Dedifferentiated amniotic fluid mesenchymal stem cell (primary cell): ENCODE results near the gene ANKRD11.
"Not testable (repeated sequence)": the region's sequence is repeated elsewhere in the genome, so short reads cannot be mapped to it uniquely, and the experiment has no call there.

Experiments
- DNase-seq: peaks from one replicate; pipeline ENCODE4 v3.0.0-alpha.2; 2016; ENCODE audit errors: extremely low spot score

ANKRD11 gene

GRCh38 chr16:89328412-89329400, 161.7 kb downstream of the ANKRD11 start:
- not testable (repeated sequence) for DNase-seq

DNA sequence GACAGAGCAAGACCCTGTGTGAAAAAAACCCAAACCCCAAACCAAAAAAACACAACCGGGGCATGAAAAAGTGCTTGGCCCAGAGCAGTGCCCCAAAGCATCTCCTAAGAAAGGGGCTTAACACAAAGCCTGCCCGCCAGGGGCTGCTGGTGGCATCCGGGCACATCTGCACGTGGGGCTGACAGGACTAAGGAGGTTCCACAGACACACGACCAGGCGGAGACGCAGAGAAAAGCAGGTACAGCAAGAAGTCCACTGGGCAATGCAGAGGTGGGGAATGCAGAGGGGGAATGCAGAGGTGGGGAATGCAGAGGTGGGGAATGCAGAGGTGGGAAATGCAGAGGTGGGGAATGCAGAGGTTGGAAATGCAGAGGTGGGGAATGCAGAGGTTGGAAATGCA, 163.6 kb downstream of the ANKRD11 start:
- DNase-seq = no peak

DNA sequence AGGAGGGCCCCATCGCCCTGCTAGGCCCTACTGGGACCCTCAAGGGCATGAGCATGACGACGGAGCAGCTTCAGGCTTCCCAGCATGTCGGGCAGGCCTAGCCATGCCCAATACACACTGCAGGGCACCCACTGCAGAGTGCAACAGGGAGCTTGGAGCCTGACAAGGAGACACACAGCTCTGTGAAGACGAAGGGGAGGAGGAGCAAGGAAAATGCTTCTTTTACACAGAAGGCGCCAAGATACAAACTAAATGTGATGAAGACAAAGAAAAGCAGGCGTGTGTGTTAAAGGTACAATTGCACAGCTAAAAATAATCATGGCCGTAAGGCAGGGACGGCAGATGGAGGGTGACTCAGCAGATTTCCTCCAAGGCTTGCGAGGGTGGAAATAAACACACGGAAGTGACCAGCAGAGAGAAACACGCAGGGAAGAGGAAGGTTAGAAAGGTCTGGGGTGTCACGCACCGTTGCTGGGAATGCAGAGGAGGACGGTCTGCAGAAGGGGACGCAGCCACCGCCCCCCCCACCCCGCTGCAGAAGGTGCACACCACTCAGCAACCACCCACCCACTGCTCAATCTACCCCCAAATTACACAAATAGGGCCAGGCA, 164.4 kb downstream of the ANKRD11 start:
- peak; percentile 77 for DNase-seq

DNA sequence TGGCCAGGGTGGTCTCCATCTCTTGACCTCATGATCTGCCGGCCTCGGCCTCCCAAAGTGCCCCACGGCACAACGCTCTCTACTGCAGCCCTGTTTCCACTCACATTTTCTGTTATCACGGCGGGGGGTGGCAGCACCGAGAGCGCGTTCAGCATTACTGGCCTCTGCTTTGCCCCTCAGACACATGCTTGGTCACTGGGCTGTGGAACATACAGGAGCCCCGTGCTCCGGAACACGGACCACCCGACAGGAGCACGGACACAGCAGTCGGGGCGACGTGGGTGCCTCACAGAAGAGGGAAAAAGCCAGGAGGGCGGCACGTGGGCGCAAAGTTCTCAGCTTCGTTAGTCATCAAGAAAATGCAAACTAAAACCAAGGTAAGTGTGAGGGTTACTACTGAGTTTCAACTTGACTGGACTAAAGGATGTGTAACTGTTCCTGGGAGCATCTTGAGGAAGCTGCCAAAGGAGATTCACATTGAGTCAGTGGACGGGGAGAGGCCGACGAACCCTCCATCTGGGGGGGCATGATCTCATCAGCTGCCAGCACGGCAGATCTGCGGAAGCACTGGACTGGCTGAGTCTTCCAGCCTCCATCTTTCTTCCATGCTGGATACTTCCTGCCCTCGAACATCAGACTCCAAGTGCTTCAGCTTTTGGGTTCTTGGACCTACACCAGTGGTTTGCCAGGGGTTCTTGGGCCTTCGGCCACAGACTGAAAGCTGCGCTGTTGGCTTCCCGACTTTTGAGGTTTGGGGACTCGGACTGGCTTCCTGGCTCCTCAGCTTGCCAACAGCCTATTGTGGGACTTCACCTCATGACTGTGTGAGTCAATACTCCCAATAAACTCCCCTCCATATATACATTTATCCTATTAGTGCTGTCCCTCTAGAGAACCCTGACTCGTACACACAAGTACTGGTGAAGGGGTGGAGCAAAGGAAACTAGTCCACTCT, 166.0 kb downstream of the ANKRD11 start:
- no peak for DNase-seq

- DNase-seq = no peak
Observed at GRCh38 chr16:89323120-89323960, 167.0 kb downstream of the ANKRD11 start.

DNA sequence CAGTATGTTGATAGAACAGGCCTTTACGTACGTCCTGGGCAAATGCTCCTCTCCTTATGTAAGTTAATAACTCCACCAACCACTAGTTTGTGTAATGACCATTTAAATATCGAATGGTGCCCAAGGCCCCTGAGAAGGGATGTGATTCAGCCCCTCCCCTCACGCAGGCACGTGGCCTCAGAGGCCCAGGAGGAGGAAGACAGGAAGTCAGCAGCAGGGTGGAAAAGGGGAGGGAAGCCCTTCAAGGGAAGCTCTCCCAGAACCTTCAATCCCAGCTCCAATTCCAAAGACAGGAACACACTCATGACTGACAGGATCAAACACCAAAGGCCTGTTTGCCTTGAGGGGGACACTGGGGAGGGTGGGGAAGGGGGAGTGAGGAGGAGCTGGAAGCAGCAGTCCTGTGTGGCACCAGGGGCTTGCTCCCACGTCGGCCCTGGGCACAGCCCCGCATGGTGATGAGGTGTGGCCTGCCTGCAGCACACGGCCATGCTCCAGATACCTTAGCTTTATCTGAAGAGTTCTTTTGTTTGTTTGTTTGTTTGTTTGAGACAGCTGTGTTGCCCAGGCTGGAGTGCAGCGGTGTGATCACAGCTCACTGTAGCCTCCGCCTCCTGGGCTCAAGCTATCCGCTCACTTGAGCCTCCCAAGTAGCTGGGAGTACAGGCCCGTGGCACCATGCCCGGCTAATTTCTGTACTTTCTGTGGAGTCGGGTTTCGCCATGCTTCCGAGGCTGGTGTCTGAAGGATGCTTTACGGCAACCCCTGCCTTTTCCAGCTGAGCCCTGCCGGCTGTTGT, 167.8 kb downstream of the ANKRD11 start:
- peak; percentile 73 for DNase-seq

- DNase-seq = no peak
Observed at GRCh38 chr16:89320782-89321501, 169.4 kb downstream of the ANKRD11 start.

- peak; percentile 88 for DNase-seq
Observed at GRCh38 chr16:89319886-89320781, 170.2 kb downstream of the ANKRD11 start.

DNA sequence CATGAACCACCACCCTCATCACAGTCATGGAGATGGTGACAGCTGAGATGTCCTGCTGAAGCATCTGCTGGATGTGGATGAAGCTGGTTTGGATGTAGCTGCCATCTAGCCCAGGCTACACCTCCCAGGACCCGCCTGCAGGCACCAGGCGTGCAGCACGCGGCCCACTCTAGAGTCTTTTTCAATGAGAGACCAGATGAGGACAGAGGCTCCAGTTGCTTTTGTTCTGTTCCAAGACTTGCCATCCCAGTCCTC, 170.8 kb downstream of the ANKRD11 start:
- no peak for DNase-seq

- DNase-seq = no peak
Observed at GRCh38 chr16:89318871-89319630, 171.3 kb downstream of the ANKRD11 start.

DNA sequence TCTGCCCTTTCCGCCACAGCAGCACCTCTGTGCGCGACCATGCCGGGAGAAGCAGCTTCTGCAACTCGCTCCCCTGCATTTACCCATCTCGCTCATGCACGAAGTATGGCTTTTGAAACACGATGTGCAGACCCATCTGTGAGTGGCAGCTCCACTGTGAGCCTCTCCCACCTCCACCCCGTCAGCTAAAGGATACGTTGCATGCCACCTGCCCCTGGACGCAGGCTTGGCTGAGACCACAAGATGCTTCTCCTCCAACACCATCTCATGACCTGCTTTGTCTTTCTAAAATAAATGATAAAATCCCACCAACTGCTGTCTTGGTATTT, 172.0 kb downstream of the ANKRD11 start:
- DNase-seq = no peak

DNA sequence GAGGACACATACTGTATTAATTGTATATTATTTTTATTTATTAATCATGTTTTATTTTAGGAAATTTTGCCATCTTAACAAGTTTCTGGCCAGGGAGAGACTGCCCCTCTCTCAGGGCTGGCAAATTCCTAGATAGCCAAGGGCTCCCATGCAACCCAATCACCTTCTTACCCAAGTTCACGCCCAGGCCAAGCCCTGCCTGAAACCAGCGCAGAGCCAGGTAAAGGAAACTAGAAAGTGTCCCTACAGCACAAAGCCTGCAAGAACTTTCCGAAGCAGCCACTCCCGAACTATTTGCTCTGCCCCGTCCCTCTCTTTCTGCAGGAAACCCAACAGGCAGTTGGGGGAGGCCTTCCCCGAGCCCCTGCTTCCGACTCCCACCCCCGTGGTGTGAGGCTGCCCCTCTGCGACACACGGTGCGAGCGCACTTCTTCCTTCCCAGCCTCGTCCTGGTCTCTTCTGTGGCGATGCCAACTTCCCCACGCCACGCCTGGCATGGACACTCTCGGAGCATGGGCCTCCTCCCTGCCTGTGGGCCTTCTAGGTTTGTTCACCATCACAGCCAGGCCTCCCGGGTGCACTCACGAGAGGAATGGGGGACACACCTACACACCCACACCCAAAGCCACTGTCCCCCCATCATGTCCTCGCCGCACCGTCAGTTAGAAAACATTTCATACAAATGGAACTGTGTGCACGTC, 172.5 kb downstream of the ANKRD11 start:
- DNase-seq = no peak

GRCh38 chr16:89317101-89317671, 173.2 kb downstream of the ANKRD11 start:
- no peak for DNase-seq

DNA sequence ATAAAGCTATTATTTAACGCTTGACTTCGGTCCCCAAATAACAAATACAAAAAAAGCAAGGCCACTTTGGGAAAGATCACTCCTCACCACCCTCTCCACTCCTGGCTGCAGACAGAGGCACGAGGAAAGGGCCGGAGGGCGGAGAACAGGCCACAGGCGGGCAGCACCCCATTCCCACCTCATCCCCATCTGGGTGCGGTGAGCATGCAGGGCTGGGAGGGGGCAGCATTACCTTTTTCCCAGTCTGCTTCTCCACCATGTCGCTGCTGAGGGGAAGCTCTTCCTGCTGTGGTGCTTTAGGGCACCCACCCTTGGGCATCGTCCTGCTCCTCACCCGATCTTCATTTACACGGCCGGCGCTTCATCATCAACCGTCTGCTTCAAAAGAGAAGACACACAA, 173.7 kb downstream of the ANKRD11 start:
- DNase-seq = no peak

- no peak for DNase-seq
Observed at GRCh38 chr16:89315791-89316581, 174.4 kb downstream of the ANKRD11 start.

- no peak for DNase-seq
Observed at GRCh38 chr16:89315271-89315670, 175.1 kb downstream of the ANKRD11 start.
